Measurements from ENCODE around the gene VPS11. TPM values are rescaled to one million over a fixed set of nuclear protein-coding genes. Genes with fewer than 3 reads are reported as not detected.

The VPS11 gene
- total RNA-seq, 2 experiments from 2014 or later: 76.4 to 84.3 TPM

GRCh38 chr11:119113716-119114115, 46.1 kb downstream of the VPS11 start:
- no peaks in the 10 kb centered on the region for H3K9me3 ChIP-seq (ENCODE audit: control insufficient read depth in 1 of 2, insufficient read depth in 1 of 2, low read length in 2 of 2)
- peaks cover 65% of the 10 kb centered on the region for H3K36me3 ChIP-seq (ENCODE audit: insufficient read depth, low read length)
- intact Hi-C loops (cut with DNase I, micrococcal nuclease): no loop called here
- TF ChIP-seq, protein P1, sequence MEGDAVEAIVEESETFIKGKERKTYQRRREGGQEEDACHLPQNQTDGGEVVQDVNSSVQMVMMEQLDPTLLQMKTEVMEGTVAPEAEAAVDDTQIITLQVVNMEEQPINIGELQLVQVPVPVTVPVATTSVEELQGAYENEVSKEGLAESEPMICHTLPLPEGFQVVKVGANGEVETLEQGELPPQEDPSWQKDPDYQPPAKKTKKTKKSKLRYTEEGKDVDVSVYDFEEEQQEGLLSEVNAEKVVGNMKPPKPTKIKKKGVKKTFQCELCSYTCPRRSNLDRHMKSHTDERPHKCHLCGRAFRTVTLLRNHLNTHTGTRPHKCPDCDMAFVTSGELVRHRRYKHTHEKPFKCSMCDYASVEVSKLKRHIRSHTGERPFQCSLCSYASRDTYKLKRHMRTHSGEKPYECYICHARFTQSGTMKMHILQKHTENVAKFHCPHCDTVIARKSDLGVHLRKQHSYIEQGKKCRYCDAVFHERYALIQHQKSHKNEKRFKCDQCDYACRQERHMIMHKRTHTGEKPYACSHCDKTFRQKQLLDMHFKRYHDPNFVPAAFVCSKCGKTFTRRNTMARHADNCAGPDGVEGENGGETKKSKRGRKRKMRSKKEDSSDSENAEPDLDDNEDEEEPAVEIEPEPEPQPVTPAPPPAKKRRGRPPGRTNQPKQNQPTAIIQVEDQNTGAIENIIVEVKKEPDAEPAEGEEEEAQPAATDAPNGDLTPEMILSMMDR (IDR thresholded peaks at IDR 0.05): no peak
- Mint-ChIP-seq H3K27ac (no peak overlapping the region), H3K4me1 (ENCODE audit: low read depth) (peaks cover 41% of the 10 kb centered on the region), H3K4me3 (no peak overlapping the region), H3K27me3 (no peaks in the 10 kb centered on the region), H3K36me3 (ENCODE audit: low read depth) (peaks cover 59% of the 10 kb centered on the region), H3K9me3 (no peaks in the 10 kb centered on the region)
- no peaks in the 10 kb centered on the region for H3K27me3 ChIP-seq (ENCODE audit: control insufficient read depth in 1 of 2, insufficient read depth in 2 of 2, low read length in 2 of 2)
- ChIA-PET POLR2A (interaction anchor here (0.6 kb wide), 1 partner anchor 184 kb away, joined by 3 read pairs; no protein-coding TSS in a partner anchor), CTCF (no interaction called here)
- H3K4me1 ChIP-seq (ENCODE audit: insufficient read depth, low read length): peaks cover 59% of the 10 kb centered on the region
- no peak for DNase-seq
- no peak overlapping the region for H3K4me3 ChIP-seq (ENCODE audit: low read length)
- no peak for ATAC-seq (ENCODE audit: poor library complexity)
- peak overlapping the region in 1 of 2 donors; percentile 13 for H3K27ac ChIP-seq (ENCODE audit: low read depth in 1 of 2, low read length in 2 of 2)

DNA sequence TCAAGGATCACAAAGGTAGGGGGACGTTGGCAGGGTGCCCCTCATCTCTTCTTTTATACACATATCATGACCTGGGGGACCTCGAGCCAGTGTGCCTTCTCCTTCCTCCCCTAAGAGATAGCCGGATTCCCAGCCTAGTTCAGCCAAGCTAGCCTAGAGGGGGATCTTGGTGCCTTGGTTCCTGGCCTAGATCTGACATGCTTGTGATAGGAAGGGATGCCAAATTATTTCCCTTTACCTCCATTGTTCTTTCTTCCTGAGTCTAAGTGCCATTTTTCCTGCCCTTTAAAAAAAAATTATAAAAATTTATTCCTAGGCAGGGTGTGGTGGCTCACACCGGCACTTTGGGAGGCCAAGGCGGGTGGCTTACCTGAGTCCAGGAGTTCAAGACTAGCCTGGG, 46.7 kb downstream of the VPS11 start:
- H3K9me3 Mint-ChIP-seq: no peaks in the 10 kb centered on the region
- H3K27me3 ChIP-seq (ENCODE audit: control insufficient read depth in 1 of 2, insufficient read depth in 2 of 2, low read length in 2 of 2): no peaks in the 10 kb centered on the region
- H3K36me3 ChIP-seq (ENCODE audit: insufficient read depth, low read length): peaks cover 65% of the 10 kb centered on the region
- no peaks in the 10 kb centered on the region for H3K9me3 ChIP-seq (ENCODE audit: control insufficient read depth in 1 of 2, insufficient read depth in 1 of 2, low read length in 2 of 2)
- H3K27me3 Mint-ChIP-seq: no peaks in the 10 kb centered on the region
- ATAC-seq (ENCODE audit: poor library complexity): no peak
- TF ChIP-seq, protein P1 (IDR thresholded peaks at IDR 0.05): no peak
- ChIA-PET CTCF (no interaction called here), POLR2A (interaction anchor here (1.6 to 2.6 kb wide), 4 partner anchors 7 to 96 kb away, joined by 4 to 33 read pairs (median 16); partner anchors contain the start of genes C2CD2L, DPAGT1, RPS25 and TRAPPC4)
- peaks cover 34% of the 10 kb centered on the region for H3K4me1 Mint-ChIP-seq (ENCODE audit: low read depth)
- no peak overlapping the region for H3K4me3 Mint-ChIP-seq
- no peak for DNase-seq
- intact Hi-C loops (cut with DNase I, micrococcal nuclease): no loop called here
- H3K27ac Mint-ChIP-seq: no peak overlapping the region
- peaks cover 55% of the 10 kb centered on the region for H3K36me3 Mint-ChIP-seq (ENCODE audit: low read depth)
- H3K4me1 ChIP-seq (ENCODE audit: insufficient read depth, low read length): peaks cover 52% of the 10 kb centered on the region
- H3K27ac ChIP-seq (ENCODE audit: low read depth in 1 of 2, low read length in 2 of 2): peak overlapping the region in 1 of 2 donors; percentile 50
- no peak overlapping the region for H3K4me3 ChIP-seq (ENCODE audit: low read length)

- ATAC-seq (ENCODE audit: poor library complexity): peak; percentile 94
- Histone ChIP-seq H3K9me3 (ENCODE audit: control insufficient read depth in 1 of 2, insufficient read depth in 1 of 2, low read length in 2 of 2) (no peaks in the 10 kb centered on the region), H3K27ac (ENCODE audit: low read depth in 1 of 2, low read length in 2 of 2) (peak overlapping the region; percentile 59 to 80), H3K36me3 (ENCODE audit: insufficient read depth, low read length) (peaks cover 58% of the 10 kb centered on the region), H3K27me3 (ENCODE audit: control insufficient read depth in 1 of 2, insufficient read depth in 2 of 2, low read length in 2 of 2) (no peaks in the 10 kb centered on the region), H3K4me1 (ENCODE audit: insufficient read depth, low read length) (peaks cover 42% of the 10 kb centered on the region), H3K4me3 (ENCODE audit: low read length) (peak overlapping the region; percentile 48)
- Mint-ChIP-seq H3K36me3 (ENCODE audit: low read depth) (peaks cover 47% of the 10 kb centered on the region), H3K4me3 (peak overlapping the region; percentile 71), H3K27ac (peak overlapping the region; percentile 86), H3K9me3 (no peaks in the 10 kb centered on the region), H3K27me3 (no peaks in the 10 kb centered on the region), H3K4me1 (ENCODE audit: low read depth) (peaks cover 30% of the 10 kb centered on the region)
- TF ChIP-seq, protein P1 (IDR thresholded peaks at IDR 0.05): no peak
- ChIA-PET POLR2A (interaction anchor here (0.7 to 2.6 kb wide), 13 partner anchors 9 to 118 kb away, joined by 3 to 33 read pairs (median 4); partner anchors contain the start of genes ABCG4, C2CD2L, CBL and CENATAC), CTCF (interaction anchor here (0.6 to 1.1 kb wide), 2 partner anchors 9 to 21 kb away, joined by 3 read pairs; partner anchors contain the start of gene C2CD2L)
- intact Hi-C loops (cut with DNase I, micrococcal nuclease): loop anchor here in 1 of 2 experiments (1.0 to 5.0 kb wide), 2 partner anchors 14 to 183 kb away; no protein-coding TSS in a partner anchor
- DNase-seq: peak in 6 of 14 experiments; percentile 15 to 73 (median 56)
Observed at GRCh38 chr11:119115484-119116234, 48.0 kb downstream of the VPS11 start.

Measured in CD4-positive, alpha-beta T cell (primary cell).